Right lung (tissue), 5 donors: ENCODE data around the gene SNCAIP. TPM values are rescaled to one million over a fixed set of nuclear protein-coding genes. Genes with fewer than 3 reads are reported as not detected.

Experiments used
- DNase-seq, 2 donors: peaks; one replicate each; pipeline ENCODE4 v3.0.0-alpha.2; 2013
- polyA plus RNA-seq, 5 donors: library from polyadenylated mRNA; unstranded; fragments of 120-200 nt; gene quantifications; one replicate each; pipeline versions ENCODE4 v1.2.1 to v1.2.3, GENCODE V29; 2013; ENCODE audit warnings: inconsistent platforms in 1 of 5, low replicate concordance in 1 of 5; ENCODE audit not compliant: insufficient read length in 5 of 5, insufficient read depth in 1 of 5

The SNCAIP gene
- polyA plus RNA-seq, 5 donors, result 14.2 to 24.5 (median 20.8) TPM

GRCh38 chr5:122423221-122423620, 111.2 kb downstream of the SNCAIP start:
- DNase-seq, result no peak

DNA sequence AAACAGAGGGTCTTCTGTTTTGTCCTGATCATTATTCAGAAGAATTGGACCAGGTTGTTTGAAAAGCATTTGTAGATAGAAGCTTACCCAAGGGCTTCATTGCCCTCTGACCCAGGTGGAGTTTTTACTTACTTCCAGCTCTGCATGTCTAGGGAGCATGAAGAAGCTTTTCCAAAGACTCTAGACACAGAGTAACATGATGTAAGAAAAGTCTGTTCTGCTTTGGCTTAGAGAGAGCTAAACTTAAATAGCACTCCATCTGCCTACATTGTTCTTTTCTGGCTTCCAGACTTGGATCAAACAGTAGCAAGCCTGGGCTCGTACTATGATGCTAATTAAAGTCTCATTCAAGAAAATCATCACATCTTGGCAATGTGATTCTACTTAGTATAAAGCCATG, 112.1 kb downstream of the SNCAIP start:
- DNase-seq, result peak; percentile 60 to 64

GRCh38 chr5:122426301-122426700, 114.3 kb downstream of the SNCAIP start:
- no peak for DNase-seq

DNA sequence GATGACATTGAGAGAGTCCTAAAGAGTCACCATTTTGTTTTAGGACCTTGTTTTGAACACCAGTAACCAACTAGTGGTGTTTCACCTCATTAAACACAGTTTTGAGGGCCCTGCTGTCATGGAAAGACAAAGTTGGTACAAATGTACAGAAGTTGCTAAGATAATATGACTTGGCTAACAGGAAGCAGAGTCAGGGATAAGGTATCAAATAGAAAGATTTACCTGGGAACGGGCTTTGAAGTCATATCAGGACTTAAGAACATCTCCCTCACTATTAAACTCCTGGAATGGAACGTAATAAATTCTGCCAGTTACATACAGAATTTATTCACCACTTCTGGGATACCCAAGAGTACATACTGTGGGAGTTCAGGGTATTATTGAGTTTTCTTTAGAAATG, 115.6 kb downstream of the SNCAIP start:
- no peak for DNase-seq

GRCh38 chr5:122429545-122430318, 117.7 kb downstream of the SNCAIP start:
- no peak for DNase-seq

- no peak for DNase-seq
These were observed 118.2 kb downstream of the SNCAIP start for GRCh38 chr5:122430319-122430586.

DNA sequence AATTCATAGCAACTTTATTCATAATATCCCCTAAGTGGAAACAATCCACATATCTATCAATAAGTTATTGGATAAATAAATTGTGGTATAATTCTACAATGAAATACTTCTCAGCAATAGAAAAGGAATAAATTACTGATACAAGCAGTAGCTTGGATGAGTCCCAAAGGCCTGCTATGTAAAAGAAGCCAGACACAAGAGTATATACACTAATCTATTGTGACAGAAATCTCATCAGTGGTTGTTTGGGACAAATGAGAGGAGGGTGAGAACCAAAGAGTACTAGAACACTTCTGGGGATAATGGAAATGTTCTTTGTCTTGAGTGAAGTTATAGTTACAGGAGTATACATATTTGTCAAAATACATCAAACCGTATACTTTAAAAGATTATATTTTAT, 119.3 kb downstream of the SNCAIP start:
- DNase-seq, result no peak

DNA sequence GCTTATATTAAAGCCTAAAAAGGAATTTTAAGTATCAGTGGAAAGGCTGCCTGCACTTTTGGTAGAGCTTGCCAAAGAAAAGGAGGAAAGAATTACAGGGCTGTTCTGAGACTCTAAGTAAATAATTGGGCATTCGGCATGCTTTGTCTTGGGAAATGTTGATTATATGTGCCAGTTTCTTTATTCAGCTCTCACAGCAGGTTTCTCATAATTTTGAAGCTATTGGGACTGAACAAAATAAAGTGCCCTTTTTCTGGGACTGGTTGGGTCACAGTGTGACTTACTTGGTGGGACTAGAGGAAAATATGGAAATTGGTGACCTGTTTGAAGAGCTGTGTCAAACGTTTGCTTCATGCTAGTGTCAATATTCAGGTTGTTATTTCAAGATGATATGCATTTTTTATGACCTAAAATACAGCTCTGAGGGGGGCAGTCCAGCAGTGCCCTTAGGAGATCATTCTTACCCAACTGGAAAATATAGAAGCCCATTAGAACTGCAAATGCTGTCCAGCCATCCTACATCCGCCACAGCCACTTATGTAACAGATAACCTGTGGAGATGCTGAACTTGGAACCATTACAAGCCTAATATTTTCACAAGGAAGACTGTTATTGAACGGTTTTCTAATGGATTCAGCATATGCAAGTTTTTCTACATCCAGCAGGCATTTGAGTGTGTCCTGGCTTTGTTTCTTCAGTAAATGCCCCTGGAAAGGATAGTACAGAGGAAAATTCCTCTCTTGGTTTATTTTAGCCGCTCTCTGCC, 122.4 kb downstream of the SNCAIP start:
- no peak for DNase-seq

DNA sequence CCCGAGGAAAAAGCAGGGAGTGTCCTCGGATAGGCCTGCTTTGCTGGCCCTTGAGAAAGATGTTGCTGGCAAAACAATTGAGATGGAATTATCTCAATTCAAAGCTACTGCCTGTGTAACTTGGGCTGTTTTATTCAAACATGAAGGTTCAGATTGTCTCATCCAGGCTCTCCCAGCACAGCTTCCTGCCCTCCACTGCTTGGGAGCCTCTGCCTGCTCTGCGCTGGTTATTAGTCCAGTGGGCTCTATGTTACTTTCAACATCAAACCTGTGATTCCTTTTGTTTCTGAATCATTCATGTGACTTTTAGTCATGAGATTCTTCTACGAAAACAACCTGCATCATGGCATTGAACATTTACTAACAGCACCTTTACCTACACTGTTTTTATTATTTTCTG, 123.2 kb downstream of the SNCAIP start:
- no peak for DNase-seq

- DNase-seq, result no peak
These were observed 123.7 kb downstream of the SNCAIP start for GRCh38 chr5:122435761-122436160.

DNA sequence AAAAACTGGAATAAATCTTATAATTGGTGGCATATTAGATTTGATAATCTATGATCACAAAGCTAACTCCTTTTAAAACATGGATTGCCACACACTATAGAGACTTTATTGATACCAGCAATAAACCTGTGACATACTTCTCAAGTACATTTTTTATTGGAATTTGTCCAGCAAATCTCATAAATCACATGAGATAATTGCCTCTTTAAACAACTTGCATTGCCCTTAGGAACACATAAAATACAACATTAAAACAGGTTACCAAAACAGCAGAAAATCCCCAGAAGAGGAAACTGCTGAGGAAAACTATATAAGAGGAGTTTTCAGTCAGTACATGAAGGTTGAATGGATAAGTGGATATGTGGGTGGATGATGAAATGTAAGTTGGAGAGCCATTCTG, 124.6 kb downstream of the SNCAIP start:
- DNase-seq, result no peak

DNA sequence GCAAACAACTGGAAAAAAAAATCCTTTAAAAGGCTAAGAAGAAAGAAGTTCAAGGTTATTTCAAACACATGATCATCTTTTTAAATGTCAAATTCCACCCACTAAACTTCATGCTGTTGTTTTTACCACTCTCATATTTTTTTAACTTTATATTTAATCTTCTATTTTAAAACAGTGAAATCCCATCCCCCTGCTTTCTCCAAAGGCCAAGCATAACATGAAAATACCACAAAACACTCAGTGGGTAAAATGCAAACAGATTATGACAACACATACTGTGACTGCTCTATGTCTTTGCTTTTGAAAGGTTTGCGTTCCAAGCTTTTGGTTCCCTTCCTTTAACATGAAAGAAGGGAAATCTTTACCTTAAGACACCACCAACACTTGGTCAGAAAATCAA, 127.6 kb downstream of the SNCAIP start:
- DNase-seq, result no peak

GRCh38 chr5:122442938-122443337, 130.9 kb downstream of the SNCAIP start:
- no peak for DNase-seq

GRCh38 chr5:122444411-122444810, 132.4 kb downstream of the SNCAIP start:
- DNase-seq, result no peak

- DNase-seq, result no peak
These were observed 133.0 kb downstream of the SNCAIP start for GRCh38 chr5:122445070-122445469.

DNA sequence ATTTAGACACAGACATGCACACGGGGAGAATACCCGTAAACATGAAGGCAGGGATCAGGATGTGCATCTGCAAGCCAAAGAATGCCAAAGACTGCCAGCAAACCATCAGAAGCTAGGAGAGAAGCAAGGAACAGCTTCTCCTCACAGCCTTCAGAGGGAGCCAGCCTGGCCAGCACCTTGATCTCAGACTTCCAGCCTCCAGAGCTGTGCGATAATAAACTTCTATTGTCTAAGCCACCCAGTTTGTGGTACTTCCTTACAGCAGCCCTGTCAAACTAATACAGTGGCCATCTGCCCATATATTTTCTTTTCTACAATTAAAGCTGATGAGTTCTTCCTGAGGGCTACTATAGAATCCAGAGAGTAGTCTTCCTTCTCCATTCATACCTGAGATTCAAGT, 135.0 kb downstream of the SNCAIP start:
- no peak for DNase-seq

DNA sequence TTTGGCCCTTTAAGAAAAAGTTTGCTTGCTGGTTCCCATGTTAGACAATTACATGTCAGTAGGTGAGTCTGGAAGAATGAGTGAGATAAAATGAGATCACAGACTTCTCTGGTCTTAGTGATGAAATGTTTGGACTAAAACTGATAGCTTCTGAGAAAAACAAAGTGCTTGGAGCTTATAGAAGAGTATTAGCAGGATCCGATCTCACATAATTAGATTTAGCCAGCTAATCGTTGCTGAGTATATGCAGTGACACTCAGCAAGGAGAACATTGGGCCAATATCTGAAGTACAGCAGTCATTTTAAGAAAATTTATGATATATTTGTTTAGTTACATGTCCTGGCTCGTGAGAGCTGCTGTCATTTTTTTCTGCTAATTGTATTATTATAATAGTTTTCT, 135.8 kb downstream of the SNCAIP start:
- no peak for DNase-seq

GRCh38 chr5:122454541-122454940, 142.5 kb downstream of the SNCAIP start:
- no peak for DNase-seq

- DNase-seq, result no peak
These were observed 143.9 kb downstream of the SNCAIP start for GRCh38 chr5:122455939-122456338.

GRCh38 chr5:122457178-122457826, 145.3 kb downstream of the SNCAIP start:
- no peak for DNase-seq

DNA sequence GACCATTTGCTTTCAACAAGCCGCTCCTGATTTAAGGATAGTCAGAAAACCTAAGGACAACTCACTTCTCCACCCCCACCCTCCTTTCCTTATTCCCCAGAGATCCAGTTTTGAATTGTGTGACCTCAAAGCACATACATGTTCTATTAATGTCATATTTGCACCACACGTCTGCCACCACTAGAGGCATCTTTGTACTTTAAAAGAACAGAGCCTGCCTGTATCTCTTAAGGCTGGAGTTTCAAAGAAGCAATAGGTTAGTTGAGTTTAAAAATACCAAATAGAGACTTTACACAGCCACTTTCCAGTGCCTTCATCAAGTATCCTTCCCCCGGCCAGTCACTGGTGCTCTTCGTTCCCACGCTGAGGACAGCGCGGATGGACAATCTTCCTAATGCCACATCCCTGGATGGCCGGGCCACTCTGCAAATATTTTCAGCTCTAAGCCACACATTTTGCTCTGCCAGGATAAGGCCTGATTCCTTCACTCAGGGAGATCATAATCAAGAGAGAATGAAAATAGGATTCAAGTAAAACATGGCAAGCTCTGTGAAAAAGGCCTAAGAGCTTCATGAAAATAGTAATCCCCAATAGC, 146.3 kb downstream of the SNCAIP start:
- no peak for DNase-seq

GRCh38 chr5:122462486-122462885, 150.4 kb downstream of the SNCAIP start:
- DNase-seq, result no peak

GRCh38 chr5:122463221-122463620, 151.2 kb downstream of the SNCAIP start:
- no peak for DNase-seq
